ENCODE data around the gene ECI1.
"Not testable (repeated sequence)": the region's sequence is repeated elsewhere in the genome, so short reads cannot be mapped to it uniquely, and the experiment has no call there.

ECI1 gene

DNA sequence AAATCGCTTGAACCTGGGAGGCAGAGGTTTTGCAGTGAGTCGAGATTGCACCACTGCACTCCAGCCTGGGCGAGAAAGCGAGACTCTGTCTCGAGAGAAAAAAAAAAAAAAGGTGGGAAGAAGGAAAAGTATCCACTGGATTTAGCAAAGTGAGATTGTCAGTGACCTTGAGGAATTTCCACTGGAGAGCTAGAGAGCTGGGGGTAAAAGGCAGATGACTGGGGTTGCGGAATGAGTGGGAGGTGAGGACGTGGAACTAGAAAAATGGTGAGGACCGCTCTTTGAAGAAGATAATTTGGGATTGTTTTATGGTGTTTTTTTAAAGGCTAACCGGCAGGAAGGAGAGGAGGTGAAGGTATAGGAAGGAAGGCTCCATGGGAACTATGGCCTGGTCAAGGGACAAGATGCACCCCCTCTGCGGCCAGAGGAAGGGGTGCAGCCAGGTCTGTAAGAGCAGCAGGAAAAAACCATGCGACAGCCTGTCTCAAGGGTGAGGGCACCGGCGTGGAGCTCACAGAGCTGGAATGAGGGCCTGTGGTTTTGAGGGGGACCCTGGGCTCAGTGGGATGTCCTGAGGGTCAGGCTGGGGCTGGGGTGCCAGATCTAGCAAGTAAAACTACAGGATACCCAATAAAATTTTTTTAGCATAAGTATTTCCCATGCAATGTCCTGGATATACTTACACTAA lies 46.8 kb downstream of the ECI1 start:
- H3K4me3 ChIP-seq (replicated peaks in 1 of 2; ENCODE audit: low read depth in 2 of 2, low read length in 2 of 2) = peak overlapping the region; percentile 81 to 96
- no peak for DNase-seq (ENCODE audit: low read depth in 2 of 2)
- TF ChIP-seq CTCF (IDR thresholded peaks at IDR 0.05; ENCODE audit: low read depth, low read length) = no peak

GRCh38 chr16:2203119-2203688 lies 48.2 kb downstream of the ECI1 start:
- not testable (repeated sequence) for DNase-seq (ENCODE audit: low read depth in 2 of 2); H3K4me3 ChIP-seq (replicated peaks in 1 of 2; ENCODE audit: low read depth in 2 of 2, low read length in 2 of 2)

DNA sequence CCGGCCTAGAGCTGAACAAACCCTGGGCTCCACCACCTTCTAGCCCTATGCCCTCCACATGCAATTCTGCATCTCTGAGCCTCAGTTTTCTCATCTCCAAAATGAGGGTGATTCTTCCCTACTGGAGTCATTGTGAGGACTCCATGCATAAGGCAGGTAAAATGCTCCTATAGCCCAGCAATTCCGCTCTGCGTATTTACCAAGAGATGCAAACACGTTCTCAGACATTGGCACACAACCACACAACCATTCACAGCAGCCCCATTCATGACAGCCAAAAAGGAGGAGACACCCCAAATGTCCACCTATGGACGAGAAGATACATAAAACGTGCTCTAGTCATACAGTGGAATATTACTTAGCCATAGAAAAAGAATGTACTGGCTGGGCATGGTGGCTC lies 51.1 kb downstream of the ECI1 start:
- no peak for TF ChIP-seq CTCF (IDR thresholded peaks at IDR 0.05; ENCODE audit: low read depth, low read length)

GRCh38 chr16:2199621-2200139 lies 51.7 kb downstream of the ECI1 start:
- no peak for DNase-seq (ENCODE audit: low read depth in 2 of 2)
- no peak overlapping the region for H3K4me3 ChIP-seq (replicated peaks in 1 of 2; ENCODE audit: low read depth in 2 of 2, low read length in 2 of 2)
- no peak for TF ChIP-seq CTCF (IDR thresholded peaks at IDR 0.05; ENCODE audit: low read depth, low read length)

More for the DNA sequence above, 51.1 kb downstream of the ECI1 start:
- no peak overlapping the region for H3K4me3 ChIP-seq (replicated peaks in 1 of 2; ENCODE audit: low read depth in 2 of 2, low read length in 2 of 2)
- no peak for DNase-seq (ENCODE audit: low read depth in 2 of 2)

- DNase-seq (ENCODE audit: low read depth in 2 of 2) = no peak
- H3K4me3 ChIP-seq (replicated peaks in 1 of 2; ENCODE audit: low read depth in 2 of 2, low read length in 2 of 2) = no peak overlapping the region
- TF ChIP-seq CTCF (IDR thresholded peaks at IDR 0.05; ENCODE audit: low read depth, low read length) = no peak
Observed at GRCh38 chr16:2199095-2199494, 52.3 kb downstream of the ECI1 start.

DNA sequence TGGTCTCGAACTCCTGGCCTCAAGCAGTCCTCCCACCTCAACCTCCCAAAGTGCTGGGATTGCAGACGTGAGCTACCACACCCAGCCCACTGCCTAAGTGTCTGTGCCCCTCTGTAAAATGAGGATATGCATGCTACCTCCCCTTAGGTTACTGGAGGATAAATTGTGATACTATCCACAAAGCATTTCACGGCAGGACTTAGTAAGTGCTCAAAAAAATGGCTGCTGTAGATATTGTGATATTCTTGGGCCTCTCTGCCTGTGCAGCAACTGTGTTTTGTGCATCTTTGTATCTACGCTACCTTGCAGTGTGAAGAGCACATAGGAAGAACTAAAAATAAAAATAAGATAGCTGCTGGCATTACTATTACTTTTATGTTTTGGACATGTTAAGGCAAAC lies 53.1 kb downstream of the ECI1 start:
- no peak for DNase-seq (ENCODE audit: low read depth in 2 of 2)
- TF ChIP-seq CTCF (IDR thresholded peaks at IDR 0.05; ENCODE audit: low read depth, low read length) = no peak

GRCh38 chr16:2197765-2198164 lies 53.6 kb downstream of the ECI1 start:
- no peak for DNase-seq (ENCODE audit: low read depth in 2 of 2)
- H3K4me3 ChIP-seq (replicated peaks in 1 of 2; ENCODE audit: low read depth in 2 of 2, low read length in 2 of 2) = no peak overlapping the region
- TF ChIP-seq CTCF (IDR thresholded peaks at IDR 0.05; ENCODE audit: low read depth, low read length) = no peak

More for the DNA sequence above, 53.1 kb downstream of the ECI1 start:
- H3K4me3 ChIP-seq (replicated peaks in 1 of 2; ENCODE audit: low read depth in 2 of 2, low read length in 2 of 2) = no peak overlapping the region
